Measurements from ENCODE around the gene NMRK2. TPM values are rescaled to one million over a fixed set of nuclear protein-coding genes. Genes with fewer than 3 reads are reported as not detected.

Gene NMRK2
- total RNA-seq (2021) (50.4 to 61.9 TPM (median 51.1 TPM) in 3 replicates), Bru-seq, nascent RNA (percentile 45 among the genes with signal in this experiment)
- long read RNA-seq, experiment 1, partial matches to known transcripts: 65 of 92 reads
- long read RNA-seq, experiment 1, other reads (novel, unspliced or antisense): 26 of 92 reads
- long read RNA-seq, experiment 2, partial matches to known transcripts: 51 of 64 reads
- long read RNA-seq, experiment 2, other reads (novel, unspliced or antisense): 12 of 64 reads
- long read RNA-seq, experiment 3, partial matches to known transcripts: 1 of 5 reads
- long read RNA-seq, experiment 3, other reads (novel, unspliced or antisense): 4 of 5 reads

- TF ChIP-seq USF1 (CRISPR knock-in tag; IDR thresholded peaks at IDR 0.05) (peak; percentile 42; the same call in 1 of the 2 replicates), USF2 (CRISPR knock-in tag; IDR thresholded peaks at IDR 0.05) (0 out of 2 replicates have a peak, but pooled peaks have one; percentile 22), ATF2 (CRISPR knock-in tag; IDR thresholded peaks at IDR 0.05; ENCODE audit: borderline replicate concordance, low read depth) (no peak), ATF1 (CRISPR knock-in tag; IDR thresholded peaks at IDR 0.05) (no peak), ZNF263 (CRISPR knock-in tag; IDR thresholded peaks at IDR 0.05; ENCODE audit: low read depth) (peak; percentile 74), ZNF423 (CRISPR knock-in tag; IDR thresholded peaks at IDR 0.05) (peak; percentile 4), STAT6 (CRISPR knock-in tag; conservative IDR thresholded peaks at IDR 0.05; ENCODE audit: low read depth) (no peak), KAT7 (CRISPR knock-in tag; IDR thresholded peaks at IDR 0.05; ENCODE audit: borderline replicate concordance) (no peak), OVOL2 (CRISPR knock-in tag; IDR thresholded peaks at IDR 0.05; ENCODE audit: borderline replicate concordance) (no peak), IRF2 (CRISPR knock-in tag; IDR thresholded peaks at IDR 0.05; ENCODE audit: borderline replicate concordance, low read depth) (no peak), FOXK1 (CRISPR knock-in tag; IDR thresholded peaks at IDR 0.05) (peak; percentile 57; the same call in 1 of the 2 replicates), ZMAT4 (CRISPR knock-in tag; IDR thresholded peaks at IDR 0.05) (no peak), PRRX2 (CRISPR knock-in tag; IDR thresholded peaks at IDR 0.05) (no peak), NR2C2 (CRISPR knock-in tag; IDR thresholded peaks at IDR 0.05) (0 out of 2 replicates have a peak, but pooled peaks have one; percentile 23), SP1 (CRISPR knock-in tag; conservative IDR thresholded peaks at IDR 0.05) (peak; percentile 39; the same call in 1 of the 2 replicates)
- no peaks in the 10 kb centered on the region for H3K36me3 Mint-ChIP-seq
- peak within 1 kb of the TSS; percentile 96 for H3K27ac Mint-ChIP-seq
- ChIA-PET CTCF (interaction anchor here (0.5 to 2.6 kb wide), 19 partner anchors 36 to 448 kb away, joined by 3 to 17 read pairs (median 4); partner anchors contain the start of genes ATCAY, DAPK3, EEF2 and MRPL54), POLR2A (interaction anchor here (0.7 to 2.5 kb wide), 9 partner anchors 13 to 74 kb away, joined by 3 to 21 read pairs (median 4); partner anchors contain the start of genes ATCAY, DAPK3, EEF2 and PIAS4)
- peaks cover 7% of the 10 kb centered on the region for H3K4me1 Mint-ChIP-seq
- DNase-seq (ENCODE audit: low spot score) (peak; percentile 78), ATAC-seq (peak; percentile 80)
- H3K27me3 Mint-ChIP-seq (ENCODE audit: low read depth): no peaks in the 10 kb centered on the region
- peak within 1 kb of the TSS; percentile 80 for H3K4me3 Mint-ChIP-seq
- no peaks in the 10 kb centered on the region for H3K9me3 Mint-ChIP-seq
These were observed at the start of gene NMRK2 for GRCh38 chr19:3932931-3933810. TSS of gene NMRK2 (plus strand) at chr19:3933069. CDS start at chr19:3933672, 603 bp downstream.

GRCh38 chr19:3890591-3890990 lies 42.3 kb upstream of the NMRK2 start:
- TF ChIP-seq MLX (CRISPR knock-in tag; IDR thresholded peaks at IDR 0.05) (no peak), SOX15 (CRISPR knock-in tag; IDR thresholded peaks at IDR 0.05) (no peak), NFATC4 (CRISPR knock-in tag; IDR thresholded peaks at IDR 0.05) (no peak), JUN (CRISPR knock-in tag; IDR thresholded peaks at IDR 0.05) (no peak), GTF2I (CRISPR knock-in tag; conservative IDR thresholded peaks at IDR 0.05) (no peak), SMAD4 (CRISPR knock-in tag; IDR thresholded peaks at IDR 0.05) (no peak), ZNF317 (CRISPR knock-in tag; IDR thresholded peaks at IDR 0.05; ENCODE audit: borderline replicate concordance, low read depth) (no peak)
- Mint-ChIP-seq H3K27me3 (ENCODE audit: low read depth) (no peaks in the 10 kb centered on the region), H3K4me1 (no peaks in the 10 kb centered on the region), H3K36me3 (no peaks in the 10 kb centered on the region), H3K27ac (no peak overlapping the region), H3K4me3 (no peak overlapping the region), H3K9me3 (no peaks in the 10 kb centered on the region)
- ChIA-PET POLR2A (interaction anchor here (1.3 kb wide), 1 partner anchor 80 kb away, joined by 4 read pairs; the partner anchor contains the start of gene DAPK3), CTCF (interaction anchor here (2.1 to 2.3 kb wide), 2 partner anchors 10 to 42 kb away, joined by 5 to 8 read pairs; partner anchors contain the start of gene ATCAY)
- ATAC-seq (no peak), DNase-seq (ENCODE audit: low spot score) (no peak)
